Measurements from ENCODE around the gene RGMA. TPM values are rescaled to one million over a fixed set of nuclear protein-coding genes. Genes with fewer than 3 reads are reported as not detected.

The RGMA gene
- total and polyA plus RNA-seq, 10 of the 15 experiments (the other 5 are each of a cell fraction or from before 2014, with no cell fraction given) = not detected

DNA sequence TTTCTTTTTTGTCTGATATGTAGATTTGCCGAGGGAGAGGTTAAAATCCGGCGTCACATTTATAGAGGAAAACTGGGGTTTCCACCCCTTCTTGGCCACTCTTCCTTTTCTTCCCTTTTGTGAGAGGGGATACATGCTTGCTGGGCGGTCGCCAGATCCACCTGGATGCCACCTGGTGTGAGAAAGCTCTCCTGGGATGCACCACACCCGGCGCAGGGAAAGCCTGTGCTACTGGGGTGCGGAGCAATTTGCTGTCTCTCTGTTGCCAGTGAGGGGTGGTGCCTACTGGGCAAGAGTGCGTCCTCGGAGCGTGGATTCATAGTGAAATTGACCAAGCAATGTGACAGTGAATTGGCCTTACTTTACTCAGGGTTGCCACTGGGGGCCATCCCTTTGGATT is 2.5 kb upstream of the RGMA start (continued):
- TF ChIP-seq, protein P1, sequence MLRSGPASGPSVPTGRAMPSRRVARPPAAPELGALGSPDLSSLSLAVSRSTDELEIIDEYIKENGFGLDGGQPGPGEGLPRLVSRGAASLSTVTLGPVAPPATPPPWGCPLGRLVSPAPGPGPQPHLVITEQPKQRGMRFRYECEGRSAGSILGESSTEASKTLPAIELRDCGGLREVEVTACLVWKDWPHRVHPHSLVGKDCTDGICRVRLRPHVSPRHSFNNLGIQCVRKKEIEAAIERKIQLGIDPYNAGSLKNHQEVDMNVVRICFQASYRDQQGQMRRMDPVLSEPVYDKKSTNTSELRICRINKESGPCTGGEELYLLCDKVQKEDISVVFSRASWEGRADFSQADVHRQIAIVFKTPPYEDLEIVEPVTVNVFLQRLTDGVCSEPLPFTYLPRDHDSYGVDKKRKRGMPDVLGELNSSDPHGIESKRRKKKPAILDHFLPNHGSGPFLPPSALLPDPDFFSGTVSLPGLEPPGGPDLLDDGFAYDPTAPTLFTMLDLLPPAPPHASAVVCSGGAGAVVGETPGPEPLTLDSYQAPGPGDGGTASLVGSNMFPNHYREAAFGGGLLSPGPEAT (IDR thresholded peaks at IDR 0.05; ENCODE audit: low read depth) = no peak
- TF ChIP-seq ESRRA (IDR thresholded peaks at IDR 0.05; ENCODE audit: low read length) (no peak), RUNX3 (IDR thresholded peaks at IDR 0.05; ENCODE audit: low read length) (no peak)
- TF ChIP-seq, protein P2, sequence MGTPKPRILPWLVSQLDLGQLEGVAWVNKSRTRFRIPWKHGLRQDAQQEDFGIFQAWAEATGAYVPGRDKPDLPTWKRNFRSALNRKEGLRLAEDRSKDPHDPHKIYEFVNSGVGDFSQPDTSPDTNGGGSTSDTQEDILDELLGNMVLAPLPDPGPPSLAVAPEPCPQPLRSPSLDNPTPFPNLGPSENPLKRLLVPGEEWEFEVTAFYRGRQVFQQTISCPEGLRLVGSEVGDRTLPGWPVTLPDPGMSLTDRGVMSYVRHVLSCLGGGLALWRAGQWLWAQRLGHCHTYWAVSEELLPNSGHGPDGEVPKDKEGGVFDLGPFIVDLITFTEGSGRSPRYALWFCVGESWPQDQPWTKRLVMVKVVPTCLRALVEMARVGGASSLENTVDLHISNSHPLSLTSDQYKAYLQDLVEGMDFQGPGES (IDR thresholded peaks at IDR 0.05) = no peak
- TF ChIP-seq, protein P3, sequence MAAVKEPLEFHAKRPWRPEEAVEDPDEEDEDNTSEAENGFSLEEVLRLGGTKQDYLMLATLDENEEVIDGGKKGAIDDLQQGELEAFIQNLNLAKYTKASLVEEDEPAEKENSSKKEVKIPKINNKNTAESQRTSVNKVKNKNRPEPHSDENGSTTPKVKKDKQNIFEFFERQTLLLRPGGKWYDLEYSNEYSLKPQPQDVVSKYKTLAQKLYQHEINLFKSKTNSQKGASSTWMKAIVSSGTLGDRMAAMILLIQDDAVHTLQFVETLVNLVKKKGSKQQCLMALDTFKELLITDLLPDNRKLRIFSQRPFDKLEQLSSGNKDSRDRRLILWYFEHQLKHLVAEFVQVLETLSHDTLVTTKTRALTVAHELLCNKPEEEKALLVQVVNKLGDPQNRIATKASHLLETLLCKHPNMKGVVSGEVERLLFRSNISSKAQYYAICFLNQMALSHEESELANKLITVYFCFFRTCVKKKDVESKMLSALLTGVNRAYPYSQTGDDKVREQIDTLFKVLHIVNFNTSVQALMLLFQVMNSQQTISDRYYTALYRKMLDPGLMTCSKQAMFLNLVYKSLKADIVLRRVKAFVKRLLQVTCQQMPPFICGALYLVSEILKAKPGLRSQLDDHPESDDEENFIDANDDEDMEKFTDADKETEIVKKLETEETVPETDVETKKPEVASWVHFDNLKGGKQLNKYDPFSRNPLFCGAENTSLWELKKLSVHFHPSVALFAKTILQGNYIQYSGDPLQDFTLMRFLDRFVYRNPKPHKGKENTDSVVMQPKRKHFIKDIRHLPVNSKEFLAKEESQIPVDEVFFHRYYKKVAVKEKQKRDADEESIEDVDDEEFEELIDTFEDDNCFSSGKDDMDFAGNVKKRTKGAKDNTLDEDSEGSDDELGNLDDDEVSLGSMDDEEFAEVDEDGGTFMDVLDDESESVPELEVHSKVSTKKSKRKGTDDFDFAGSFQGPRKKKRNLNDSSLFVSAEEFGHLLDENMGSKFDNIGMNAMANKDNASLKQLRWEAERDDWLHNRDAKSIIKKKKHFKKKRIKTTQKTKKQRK (IDR thresholded peaks at IDR 0.05; ENCODE audit: low read depth, low read length) = no peak
- TF ChIP-seq, protein P4, sequence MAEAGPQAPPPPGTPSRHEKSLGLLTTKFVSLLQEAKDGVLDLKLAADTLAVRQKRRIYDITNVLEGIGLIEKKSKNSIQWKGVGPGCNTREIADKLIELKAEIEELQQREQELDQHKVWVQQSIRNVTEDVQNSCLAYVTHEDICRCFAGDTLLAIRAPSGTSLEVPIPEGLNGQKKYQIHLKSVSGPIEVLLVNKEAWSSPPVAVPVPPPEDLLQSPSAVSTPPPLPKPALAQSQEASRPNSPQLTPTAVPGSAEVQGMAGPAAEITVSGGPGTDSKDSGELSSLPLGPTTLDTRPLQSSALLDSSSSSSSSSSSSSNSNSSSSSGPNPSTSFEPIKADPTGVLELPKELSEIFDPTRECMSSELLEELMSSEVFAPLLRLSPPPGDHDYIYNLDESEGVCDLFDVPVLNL (IDR thresholded peaks at IDR 0.05; ENCODE audit: low read depth, low read length) = no peak
- TF ChIP-seq, protein P5, sequence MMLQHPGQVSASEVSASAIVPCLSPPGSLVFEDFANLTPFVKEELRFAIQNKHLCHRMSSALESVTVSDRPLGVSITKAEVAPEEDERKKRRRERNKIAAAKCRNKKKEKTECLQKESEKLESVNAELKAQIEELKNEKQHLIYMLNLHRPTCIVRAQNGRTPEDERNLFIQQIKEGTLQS (IDR thresholded peaks at IDR 0.05; ENCODE audit: borderline replicate concordance, extremely low read depth, low read depth, low read length) = no peak

Data from GM12878 (cell line).